ENCODE data around the gene PDGFB.

Gene PDGFB

DNA sequence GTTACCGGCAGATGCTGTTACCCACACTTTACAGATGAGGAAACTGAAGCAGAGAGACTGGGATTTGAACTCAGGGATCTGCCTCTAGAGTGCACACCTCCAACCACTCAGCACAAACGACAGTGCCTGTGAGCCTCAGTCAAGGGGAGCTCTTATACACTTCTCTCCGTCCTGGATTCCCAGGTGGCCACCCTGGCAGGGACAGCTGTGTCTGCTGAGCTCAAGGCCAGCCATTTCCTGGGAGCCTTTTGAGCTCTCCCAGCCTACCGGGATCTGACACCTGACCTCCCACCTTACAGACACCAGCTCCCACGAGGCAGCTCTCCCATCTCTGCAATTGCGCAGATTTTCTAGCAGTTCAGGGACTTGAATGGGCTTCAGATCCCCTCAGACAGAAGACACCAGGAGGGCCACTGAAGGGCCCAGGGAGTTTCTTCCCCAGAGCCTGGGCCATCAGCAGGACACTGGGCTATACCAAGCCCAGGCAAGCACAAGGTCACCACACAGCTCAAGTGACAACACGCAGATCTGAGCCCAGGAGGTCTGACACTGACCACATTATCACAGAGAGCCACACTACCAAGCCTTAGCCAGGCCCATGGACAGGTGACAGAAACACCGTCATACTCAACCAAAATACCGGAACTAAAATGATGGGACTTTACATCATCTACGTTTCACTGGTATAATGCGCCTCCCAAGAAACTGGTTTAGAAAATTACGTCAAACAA, 17.1 kb downstream of the PDGFB start:
- TF ChIP-seq, protein P1, sequence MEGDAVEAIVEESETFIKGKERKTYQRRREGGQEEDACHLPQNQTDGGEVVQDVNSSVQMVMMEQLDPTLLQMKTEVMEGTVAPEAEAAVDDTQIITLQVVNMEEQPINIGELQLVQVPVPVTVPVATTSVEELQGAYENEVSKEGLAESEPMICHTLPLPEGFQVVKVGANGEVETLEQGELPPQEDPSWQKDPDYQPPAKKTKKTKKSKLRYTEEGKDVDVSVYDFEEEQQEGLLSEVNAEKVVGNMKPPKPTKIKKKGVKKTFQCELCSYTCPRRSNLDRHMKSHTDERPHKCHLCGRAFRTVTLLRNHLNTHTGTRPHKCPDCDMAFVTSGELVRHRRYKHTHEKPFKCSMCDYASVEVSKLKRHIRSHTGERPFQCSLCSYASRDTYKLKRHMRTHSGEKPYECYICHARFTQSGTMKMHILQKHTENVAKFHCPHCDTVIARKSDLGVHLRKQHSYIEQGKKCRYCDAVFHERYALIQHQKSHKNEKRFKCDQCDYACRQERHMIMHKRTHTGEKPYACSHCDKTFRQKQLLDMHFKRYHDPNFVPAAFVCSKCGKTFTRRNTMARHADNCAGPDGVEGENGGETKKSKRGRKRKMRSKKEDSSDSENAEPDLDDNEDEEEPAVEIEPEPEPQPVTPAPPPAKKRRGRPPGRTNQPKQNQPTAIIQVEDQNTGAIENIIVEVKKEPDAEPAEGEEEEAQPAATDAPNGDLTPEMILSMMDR (IDR thresholded peaks at IDR 0.05; ENCODE audit: low read depth, low read length) = no peak
- H3K9me3 ChIP-seq (ENCODE audit: severe bottlenecking) = no peaks in the 10 kb centered on the region
- no peaks in the 10 kb centered on the region for H3K27me3 ChIP-seq (ENCODE audit: insufficient read depth, low read depth, severe bottlenecking)
- H3K36me3 ChIP-seq = no peaks in the 10 kb centered on the region
- no peak overlapping the region for H3K27ac ChIP-seq
- no peak overlapping the region for H3K4me3 ChIP-seq (ENCODE audit: low read depth, low read length)
- DNase-seq = no peak

DNA sequence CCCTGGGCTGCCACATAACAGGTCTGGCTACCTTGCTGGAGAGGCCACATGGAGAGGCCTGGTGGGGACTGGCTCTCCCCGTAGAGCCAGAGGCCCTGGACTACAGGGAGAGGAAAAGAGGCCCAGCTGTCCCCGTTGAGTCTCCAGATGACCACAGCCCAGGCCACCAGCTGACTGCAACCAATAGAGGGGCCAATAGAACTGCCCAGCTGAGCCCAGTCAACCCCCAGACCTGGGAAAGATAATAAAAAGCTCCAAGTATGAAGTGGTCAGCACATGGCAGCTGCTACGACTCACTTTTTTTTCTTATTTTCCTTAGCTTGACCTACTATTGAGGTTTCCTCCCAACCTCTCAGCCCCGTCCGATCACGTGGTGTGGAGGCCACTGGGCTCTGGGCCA, 18.4 kb downstream of the PDGFB start:
- no peak overlapping the region for H3K27ac ChIP-seq
- no peaks in the 10 kb centered on the region for H3K27me3 ChIP-seq (ENCODE audit: insufficient read depth, low read depth, severe bottlenecking)
- DNase-seq = no peak
- no peak overlapping the region for H3K4me3 ChIP-seq (ENCODE audit: low read depth, low read length)
- TF ChIP-seq, protein P1 (IDR thresholded peaks at IDR 0.05; ENCODE audit: low read depth, low read length) = no peak
- no peaks in the 10 kb centered on the region for H3K36me3 ChIP-seq
- H3K9me3 ChIP-seq (ENCODE audit: severe bottlenecking) = peaks cover 3% of the 10 kb centered on the region

DNA sequence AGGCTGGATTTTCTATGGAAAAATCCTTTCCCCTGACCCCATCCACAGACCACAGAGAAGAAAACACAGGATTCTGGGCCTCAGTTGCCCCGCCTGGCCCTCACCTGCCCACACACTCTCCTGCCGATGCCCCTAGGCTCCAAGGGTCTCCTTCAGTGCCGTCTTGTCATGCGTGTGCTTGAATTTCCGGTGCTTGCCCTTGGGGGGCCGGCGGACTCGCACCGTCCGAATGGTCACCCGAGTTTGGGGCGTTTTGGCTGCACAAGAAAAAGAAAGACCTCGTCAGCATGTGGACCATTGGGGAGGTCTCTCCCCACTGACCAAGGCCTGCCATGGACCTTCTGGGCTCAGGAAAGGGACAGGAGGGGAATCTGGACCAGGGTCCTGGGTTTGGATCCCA, 19.2 kb downstream of the PDGFB start:
- H3K4me3 ChIP-seq (ENCODE audit: low read depth, low read length) = no peak overlapping the region
- no peaks in the 10 kb centered on the region for H3K27me3 ChIP-seq (ENCODE audit: insufficient read depth, low read depth, severe bottlenecking)
- TF ChIP-seq, protein P1 (IDR thresholded peaks at IDR 0.05; ENCODE audit: low read depth, low read length) = no peak
- H3K9me3 ChIP-seq (ENCODE audit: severe bottlenecking) = peaks cover 3% of the 10 kb centered on the region
- no peak for DNase-seq
- H3K36me3 ChIP-seq = no peaks in the 10 kb centered on the region
- no peak overlapping the region for H3K27ac ChIP-seq

DNA sequence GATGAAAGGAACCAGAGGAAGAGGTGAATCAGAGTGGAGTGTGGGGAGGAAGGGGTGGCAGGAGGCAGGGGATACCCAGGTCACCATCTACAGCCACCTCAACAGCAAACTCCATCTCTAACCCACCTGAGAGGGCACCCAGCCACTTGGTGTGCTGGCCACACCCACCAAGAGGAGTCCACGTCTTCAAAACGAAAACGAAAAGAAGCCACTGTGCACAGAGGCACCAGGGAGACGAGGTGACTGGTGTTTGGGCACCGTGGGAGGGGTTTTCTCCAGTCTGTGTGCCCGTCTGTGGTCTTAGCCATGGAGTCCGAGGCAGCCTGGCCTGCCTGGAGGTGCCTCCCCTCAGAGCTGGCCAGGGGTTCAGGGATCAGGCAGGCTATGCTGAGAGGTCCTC, 20.2 kb downstream of the PDGFB start:
- TF ChIP-seq, protein P1 (IDR thresholded peaks at IDR 0.05; ENCODE audit: low read depth, low read length) = no peak
- DNase-seq = no peak
- H3K4me3 ChIP-seq (ENCODE audit: low read depth, low read length) = no peak overlapping the region
- no peaks in the 10 kb centered on the region for H3K27me3 ChIP-seq (ENCODE audit: insufficient read depth, low read depth, severe bottlenecking)
- no peaks in the 10 kb centered on the region for H3K36me3 ChIP-seq
- peaks cover 3% of the 10 kb centered on the region for H3K9me3 ChIP-seq (ENCODE audit: severe bottlenecking)
- H3K27ac ChIP-seq = no peak overlapping the region

DNA sequence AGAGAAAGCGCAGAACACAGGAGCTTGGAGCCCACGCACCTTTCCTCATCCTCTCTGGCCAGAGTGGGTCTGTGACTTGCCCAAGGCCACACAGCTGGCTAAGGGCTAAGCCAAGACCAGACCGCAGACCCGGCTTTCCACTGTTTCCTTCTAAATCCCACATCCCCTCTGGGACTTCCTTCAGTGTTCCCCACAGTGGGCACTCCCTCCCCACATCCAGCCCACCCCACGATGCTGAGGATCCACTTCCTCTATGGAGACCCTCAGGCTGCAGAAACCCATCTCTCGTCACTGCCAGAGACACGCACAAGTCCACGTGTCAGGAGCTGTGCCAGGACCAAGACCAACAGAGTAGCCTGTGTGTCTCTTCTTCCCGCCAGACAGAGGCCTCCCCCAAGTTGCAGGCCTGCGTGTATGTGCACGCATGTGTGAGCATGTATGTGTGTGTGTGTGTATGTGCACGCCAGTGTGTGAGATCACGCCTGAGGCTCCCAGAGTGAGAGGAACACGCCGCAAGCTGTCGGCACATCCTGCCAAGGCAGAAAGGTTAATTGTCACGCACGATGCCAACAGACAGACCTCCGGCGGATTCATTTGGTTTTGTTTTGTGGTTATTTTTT, 21.6 kb downstream of the PDGFB start:
- TF ChIP-seq, protein P1 (IDR thresholded peaks at IDR 0.05; ENCODE audit: low read depth, low read length) = no peak
- no peaks in the 10 kb centered on the region for H3K27me3 ChIP-seq (ENCODE audit: insufficient read depth, low read depth, severe bottlenecking)
- H3K4me3 ChIP-seq (ENCODE audit: low read depth, low read length) = no peak overlapping the region
- peaks cover 3% of the 10 kb centered on the region for H3K9me3 ChIP-seq (ENCODE audit: severe bottlenecking)
- H3K36me3 ChIP-seq = no peaks in the 10 kb centered on the region
- no peak for DNase-seq
- no peak overlapping the region for H3K27ac ChIP-seq
